HFFc6 (cell line): Measurements from ENCODE around the gene CYRIA. TPM values are rescaled to one million over a fixed set of nuclear protein-coding genes. Genes with fewer than 3 reads are reported as not detected.

Experiments
- DNase-seq: peaks from one replicate; pipeline ENCODE4 v3.0.0-alpha.2; 2018
- H3K27ac Mint-ChIP-seq: 2 replicates; pipeline ENCODE4 v1.8.0; 2020; ENCODE audit warnings: mild to moderate bottlenecking, mixed read lengths
- H3K27me3 Mint-ChIP-seq: 2 replicates; pipeline ENCODE4 v1.8.0; 2021; ENCODE audit warnings: mild to moderate bottlenecking, moderate library complexity, mixed read lengths; ENCODE audit not compliant: insufficient read depth
- H3K36me3 Mint-ChIP-seq: 2 replicates; pipeline ENCODE4 v1.8.0; 2021; ENCODE audit warnings: low read depth, mixed read lengths
- H3K4me1 Mint-ChIP-seq: 2 replicates; pipeline ENCODE4 v1.8.0; 2020; ENCODE audit warnings: low read depth, mixed read lengths
- H3K4me3 Mint-ChIP-seq: 2 replicates; pipeline ENCODE4 v1.8.0; 2020; ENCODE audit warnings: mild to moderate bottlenecking, moderate library complexity, mixed read lengths
- H3K9me3 Mint-ChIP-seq: 2 replicates; pipeline ENCODE4 v1.8.0; 2020; ENCODE audit warnings: mild to moderate bottlenecking, mixed read lengths
- total RNA-seq, 6 experiments: library from RNA; stranded (reverse); fragmentation: NEBNext Ultra II Directional; extraction: Animal tissue kit (Norgen Biotek cat#: 25700); gene quantifications; 2 replicates in 1 of 6; 3 replicates in 5 of 6; pipeline ENCODE4 v1.2.3, GENCODE V29; 2021
- TF ChIP-seq, protein P1 (sequence below): fragments of 200-600 bp; sonication (generic); IDR thresholded peaks from 2 replicates; pipeline ENCODE4 v1.5.0; 2021; ENCODE audit warnings: antibody characterized with exemption, mild to moderate bottlenecking

The CYRIA gene
- total RNA-seq, 6 experiments from 2014 or later: not detected

GRCh38 chr2:16620590-16620989 lies 45.0 kb downstream of the CYRIA start:
- no peak overlapping the region for H3K27ac Mint-ChIP-seq
- 0 out of 2 replicates have a peak, but pooled peaks cover 1% of the 10 kb centered on the region for H3K27me3 Mint-ChIP-seq
- TF ChIP-seq, protein P1, sequence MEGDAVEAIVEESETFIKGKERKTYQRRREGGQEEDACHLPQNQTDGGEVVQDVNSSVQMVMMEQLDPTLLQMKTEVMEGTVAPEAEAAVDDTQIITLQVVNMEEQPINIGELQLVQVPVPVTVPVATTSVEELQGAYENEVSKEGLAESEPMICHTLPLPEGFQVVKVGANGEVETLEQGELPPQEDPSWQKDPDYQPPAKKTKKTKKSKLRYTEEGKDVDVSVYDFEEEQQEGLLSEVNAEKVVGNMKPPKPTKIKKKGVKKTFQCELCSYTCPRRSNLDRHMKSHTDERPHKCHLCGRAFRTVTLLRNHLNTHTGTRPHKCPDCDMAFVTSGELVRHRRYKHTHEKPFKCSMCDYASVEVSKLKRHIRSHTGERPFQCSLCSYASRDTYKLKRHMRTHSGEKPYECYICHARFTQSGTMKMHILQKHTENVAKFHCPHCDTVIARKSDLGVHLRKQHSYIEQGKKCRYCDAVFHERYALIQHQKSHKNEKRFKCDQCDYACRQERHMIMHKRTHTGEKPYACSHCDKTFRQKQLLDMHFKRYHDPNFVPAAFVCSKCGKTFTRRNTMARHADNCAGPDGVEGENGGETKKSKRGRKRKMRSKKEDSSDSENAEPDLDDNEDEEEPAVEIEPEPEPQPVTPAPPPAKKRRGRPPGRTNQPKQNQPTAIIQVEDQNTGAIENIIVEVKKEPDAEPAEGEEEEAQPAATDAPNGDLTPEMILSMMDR: no peak
- H3K36me3 Mint-ChIP-seq: no peaks in the 10 kb centered on the region
- H3K4me1 Mint-ChIP-seq: no peaks in the 10 kb centered on the region
- peaks cover 9% of the 10 kb centered on the region for H3K9me3 Mint-ChIP-seq
- no peak overlapping the region for H3K4me3 Mint-ChIP-seq
- DNase-seq: no peak

DNA sequence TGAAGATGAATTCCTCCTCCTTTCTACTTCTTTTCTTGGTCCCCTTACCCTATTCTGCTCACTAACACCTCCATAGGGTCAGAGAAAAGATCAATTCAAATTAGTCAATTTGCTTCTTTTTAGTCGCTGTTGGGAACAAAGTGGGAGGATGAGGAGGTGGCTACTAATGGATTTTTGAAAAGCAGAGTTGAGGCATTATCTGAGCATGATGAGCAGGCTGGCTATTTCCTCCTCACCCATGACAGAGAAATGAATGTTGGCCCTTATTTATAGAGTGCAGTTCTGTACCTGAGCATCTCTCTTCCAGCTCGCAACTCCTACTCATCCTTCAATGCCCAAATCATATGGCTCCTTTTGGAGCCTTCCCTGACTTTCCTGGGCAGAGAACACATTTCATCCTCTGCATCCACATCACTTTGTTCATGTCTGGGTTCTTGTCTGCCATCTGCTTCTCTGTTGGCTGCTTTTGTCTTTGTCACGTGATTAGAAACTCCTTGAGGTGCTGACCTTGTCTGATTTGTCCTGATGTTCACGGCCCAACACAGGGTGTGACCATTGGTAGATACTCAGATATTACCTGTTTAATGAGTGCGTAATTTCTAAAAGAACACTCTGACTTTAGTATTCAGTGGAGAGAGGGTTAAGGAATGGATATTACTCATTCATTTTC lies 45.9 kb downstream of the CYRIA start:
- no peak for DNase-seq
- H3K9me3 Mint-ChIP-seq: peaks cover 9% of the 10 kb centered on the region
- TF ChIP-seq, protein P1: no peak
- no peak overlapping the region for H3K27ac Mint-ChIP-seq
- peaks cover 6% of the 10 kb centered on the region; the same call in 1 of the 2 replicates for H3K27me3 Mint-ChIP-seq
- no peak overlapping the region for H3K4me3 Mint-ChIP-seq
- H3K4me1 Mint-ChIP-seq: no peaks in the 10 kb centered on the region
- H3K36me3 Mint-ChIP-seq: no peaks in the 10 kb centered on the region

- Mint-ChIP-seq H3K27me3 (peaks cover 11% of the 10 kb centered on the region), H3K36me3 (no peaks in the 10 kb centered on the region), H3K4me3 (no peak overlapping the region), H3K4me1 (peaks cover 5% of the 10 kb centered on the region; the same call in 1 of the 2 replicates), H3K27ac (no peak overlapping the region), H3K9me3 (no peaks in the 10 kb centered on the region)
- TF ChIP-seq, protein P1: peak; percentile 46; the same call in 1 of the 2 replicates
- DNase-seq: no peak
These were observed 48.1 kb downstream of the CYRIA start for GRCh38 chr2:16617282-16618266.
